GM18508 (cell line): Measurements from ENCODE around the gene CCDC34.

ENCODE experiments used
- ATAC-seq: cut with Tn5 transposase; IDR thresholded peaks from one replicate; pipeline ENCODE4 v1.9.1; 2021; ENCODE audit warnings: moderate number of reproducible peaks; ENCODE audit not compliant: insufficient read depth, unreplicated experiment

Gene CCDC34

GRCh38 chr11:27362749-27363575, at the start of gene CCDC34:
CCDC34 (minus strand) TSS chr11:27363215; CDS start chr11:27363194, 21 bp downstream.
- peak; percentile 95 for ATAC-seq

- ATAC-seq, result no peak
Observed at GRCh38 chr11:27412192-27412691, 49.2 kb upstream of the CCDC34 start.

GRCh38 chr11:27411328-27411727, 48.3 kb upstream of the CCDC34 start:
- no peak for ATAC-seq

GRCh38 chr11:27410272-27410671, 47.3 kb upstream of the CCDC34 start:
- ATAC-seq, result no peak

GRCh38 chr11:27409742-27410141, 46.7 kb upstream of the CCDC34 start:
- no peak for ATAC-seq

GRCh38 chr11:27409049-27409448, 46.0 kb upstream of the CCDC34 start:
- ATAC-seq, result no peak

- ATAC-seq, result no peak
Observed at GRCh38 chr11:27408246-27408800, 45.3 kb upstream of the CCDC34 start.

GRCh38 chr11:27406498-27407354, 43.7 kb upstream of the CCDC34 start:
- no peak for ATAC-seq

GRCh38 chr11:27405134-27405533, 42.1 kb upstream of the CCDC34 start:
- no peak for ATAC-seq

GRCh38 chr11:27404427-27404826, 41.4 kb upstream of the CCDC34 start:
- ATAC-seq, result no peak

- no peak for ATAC-seq
Observed at GRCh38 chr11:27403195-27403594, 40.2 kb upstream of the CCDC34 start.

- no peak for ATAC-seq
Observed at GRCh38 chr11:27402450-27402849, 39.4 kb upstream of the CCDC34 start.

GRCh38 chr11:27401833-27402316, 38.9 kb upstream of the CCDC34 start:
- no peak for ATAC-seq

- no peak for ATAC-seq
Observed at GRCh38 chr11:27401280-27401832, 38.3 kb upstream of the CCDC34 start.

- no peak for ATAC-seq
Observed at GRCh38 chr11:27398400-27398770, 35.4 kb upstream of the CCDC34 start.

GRCh38 chr11:27397624-27398399, 34.8 kb upstream of the CCDC34 start:
- no peak for ATAC-seq

GRCh38 chr11:27396259-27396839, 33.3 kb upstream of the CCDC34 start:
- ATAC-seq, result no peak

- no peak for ATAC-seq
Observed at GRCh38 chr11:27395556-27396258, 32.7 kb upstream of the CCDC34 start.

- ATAC-seq, result no peak
Observed at GRCh38 chr11:27394781-27395228, 31.8 kb upstream of the CCDC34 start.
